ENCODE measurements around the gene PDAP1. TPM values are rescaled to one million over a fixed set of nuclear protein-coding genes. Genes with fewer than 3 reads are reported as not detected.
"Not testable (repeated sequence)": the region's sequence is repeated elsewhere in the genome, so short reads cannot be mapped to it uniquely, and the experiment has no call there.

The PDAP1 gene
- total and polyA plus RNA-seq, 2 experiments from 2014 or later: 81.0 to 181 TPM

DNA sequence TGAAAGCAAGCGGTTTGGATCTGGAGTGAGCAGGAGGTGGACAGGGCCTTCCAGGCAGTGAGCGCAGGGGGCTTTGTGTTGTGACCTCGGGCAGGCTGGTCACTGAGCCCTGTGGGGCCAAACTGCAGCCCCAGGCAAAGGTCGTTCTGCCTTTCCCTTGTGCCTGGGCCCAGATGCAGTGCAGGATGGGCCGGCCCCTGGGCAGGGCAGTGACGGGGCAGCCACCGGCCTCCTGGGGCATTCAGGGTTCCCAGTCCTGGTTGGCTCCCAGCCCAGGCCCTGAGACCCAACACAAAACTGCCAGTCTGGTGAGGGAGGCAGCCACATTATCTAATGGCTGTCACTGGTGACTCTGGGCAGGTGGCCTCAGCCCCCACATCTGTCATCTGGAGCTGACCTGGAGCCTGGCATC is 26.7 kb downstream of the PDAP1 start:
- Histone ChIP-seq H3K4me1 (ENCODE audit: low read depth) (no peaks in the 10 kb centered on the region), H3K4me3 (no peak overlapping the region), H3K36me3 (no peaks in the 10 kb centered on the region), H3K27ac (peak overlapping the region; percentile 67), H3K27me3 (no peaks in the 10 kb centered on the region), H3K9me3 (ENCODE audit: low read depth) (no peaks in the 10 kb centered on the region)
- TF ChIP-seq, protein P1, sequence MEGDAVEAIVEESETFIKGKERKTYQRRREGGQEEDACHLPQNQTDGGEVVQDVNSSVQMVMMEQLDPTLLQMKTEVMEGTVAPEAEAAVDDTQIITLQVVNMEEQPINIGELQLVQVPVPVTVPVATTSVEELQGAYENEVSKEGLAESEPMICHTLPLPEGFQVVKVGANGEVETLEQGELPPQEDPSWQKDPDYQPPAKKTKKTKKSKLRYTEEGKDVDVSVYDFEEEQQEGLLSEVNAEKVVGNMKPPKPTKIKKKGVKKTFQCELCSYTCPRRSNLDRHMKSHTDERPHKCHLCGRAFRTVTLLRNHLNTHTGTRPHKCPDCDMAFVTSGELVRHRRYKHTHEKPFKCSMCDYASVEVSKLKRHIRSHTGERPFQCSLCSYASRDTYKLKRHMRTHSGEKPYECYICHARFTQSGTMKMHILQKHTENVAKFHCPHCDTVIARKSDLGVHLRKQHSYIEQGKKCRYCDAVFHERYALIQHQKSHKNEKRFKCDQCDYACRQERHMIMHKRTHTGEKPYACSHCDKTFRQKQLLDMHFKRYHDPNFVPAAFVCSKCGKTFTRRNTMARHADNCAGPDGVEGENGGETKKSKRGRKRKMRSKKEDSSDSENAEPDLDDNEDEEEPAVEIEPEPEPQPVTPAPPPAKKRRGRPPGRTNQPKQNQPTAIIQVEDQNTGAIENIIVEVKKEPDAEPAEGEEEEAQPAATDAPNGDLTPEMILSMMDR (IDR thresholded peaks at IDR 0.05; ENCODE audit: low read depth, low read length): no peak
- DNase-seq (ENCODE audit: low read depth in 1 of 2, low spot score in 1 of 2): no peak

DNA sequence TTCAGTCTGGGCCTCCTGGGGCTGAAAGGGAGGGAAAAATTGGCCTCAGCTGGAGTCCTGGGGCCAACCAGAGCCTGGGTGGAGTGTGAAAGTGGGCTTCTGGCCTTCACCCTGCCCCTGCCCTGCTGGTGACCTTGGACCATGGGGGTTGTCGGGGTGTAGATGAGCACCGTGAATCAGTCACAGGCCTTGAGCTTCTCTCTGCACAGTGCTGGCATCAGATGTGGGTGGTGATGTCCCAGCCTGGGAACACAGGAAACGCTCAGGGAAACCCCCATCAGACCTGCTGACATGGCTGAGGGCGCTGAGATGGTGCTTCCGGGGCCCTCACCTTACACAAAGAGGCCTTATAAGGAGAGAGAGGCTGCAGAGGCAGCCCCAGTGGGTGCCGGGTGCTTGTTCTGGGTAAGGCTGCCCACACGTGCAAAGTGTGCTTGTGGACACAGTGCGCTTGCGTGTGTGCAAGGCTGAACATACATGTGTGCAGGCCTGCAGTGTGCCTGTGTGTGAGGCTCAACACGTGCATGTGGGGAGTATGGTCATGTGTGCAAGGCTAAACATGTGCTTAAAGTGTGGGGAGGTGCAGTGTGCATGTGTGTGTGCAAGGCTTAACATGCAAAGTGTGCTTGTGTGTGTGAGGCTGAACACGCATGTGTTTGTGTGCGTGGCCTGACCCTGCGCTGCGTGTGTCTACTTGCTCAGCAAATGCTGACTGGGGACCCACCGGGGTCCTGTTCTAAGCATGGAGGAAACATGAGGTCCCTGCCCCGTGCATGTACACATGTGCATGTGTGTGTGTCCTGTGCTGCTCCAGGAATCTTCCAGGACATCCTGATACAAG is 27.4 kb downstream of the PDAP1 start:
- Histone ChIP-seq H3K4me3 (no peak overlapping the region), H3K27me3 (no peaks in the 10 kb centered on the region), H3K27ac (peak overlapping the region; percentile 67)

DNA sequence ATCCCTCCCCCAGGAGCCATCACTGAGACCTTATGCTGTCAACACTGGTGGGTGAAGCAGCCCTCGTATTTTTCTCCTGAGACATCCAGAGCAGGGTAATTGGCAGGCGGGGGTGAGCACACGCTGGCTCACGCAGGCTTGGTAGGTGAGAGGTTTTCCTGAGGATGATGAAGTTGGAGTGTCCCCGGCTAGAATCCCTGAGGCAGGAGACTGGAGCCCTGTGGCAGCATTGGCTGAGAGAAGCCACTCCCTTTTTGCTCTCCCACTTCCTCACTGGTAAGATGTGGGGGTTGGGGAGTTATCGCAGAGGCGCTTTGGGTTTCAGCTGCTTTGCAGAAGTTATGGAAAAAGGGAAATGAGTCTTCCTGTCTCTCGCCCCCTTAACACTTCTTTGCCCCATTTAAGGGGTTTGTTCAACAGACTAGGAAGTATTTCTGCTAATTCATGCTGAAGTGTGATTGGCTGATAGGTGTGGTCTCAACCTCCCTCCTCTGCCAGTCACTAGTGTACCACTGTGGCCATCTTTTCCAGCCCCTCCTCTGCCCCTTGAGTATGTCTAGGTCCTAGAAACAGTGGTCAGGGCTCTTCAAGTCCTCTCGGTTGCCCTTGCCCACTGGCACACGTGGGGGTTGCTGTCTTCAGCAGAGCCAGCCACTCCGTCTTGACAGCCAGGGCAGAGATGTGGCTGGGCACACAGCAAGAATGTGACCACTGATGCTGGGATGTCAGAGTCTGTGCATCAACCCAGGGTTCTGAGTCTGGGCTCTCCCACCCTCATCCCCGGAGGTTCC is 28.2 kb downstream of the PDAP1 start:
- peak overlapping the region; percentile 17 for H3K27ac ChIP-seq
- H3K27me3 ChIP-seq: no peaks in the 10 kb centered on the region
- peak in 1 of 2 donors; percentile 74 for DNase-seq (ENCODE audit: low read depth in 1 of 2, low spot score in 1 of 2)
- H3K36me3 ChIP-seq: no peaks in the 10 kb centered on the region
- H3K9me3 ChIP-seq (ENCODE audit: low read depth): no peaks in the 10 kb centered on the region
- no peak overlapping the region for H3K4me3 ChIP-seq
- no peaks in the 10 kb centered on the region for H3K4me1 ChIP-seq (ENCODE audit: low read depth)
- TF ChIP-seq, protein P1 (IDR thresholded peaks at IDR 0.05; ENCODE audit: low read depth, low read length): no peak

More for the DNA sequence above, 27.4 kb downstream of the PDAP1 start:
- no peaks in the 10 kb centered on the region for H3K36me3 ChIP-seq
- peak in 1 of 2 donors; percentile 25 for DNase-seq (ENCODE audit: low read depth in 1 of 2, low spot score in 1 of 2)
- no peaks in the 10 kb centered on the region for H3K9me3 ChIP-seq (ENCODE audit: low read depth)
- TF ChIP-seq, protein P1 (IDR thresholded peaks at IDR 0.05; ENCODE audit: low read depth, low read length): no peak
- H3K4me1 ChIP-seq (ENCODE audit: low read depth): no peaks in the 10 kb centered on the region

DNA sequence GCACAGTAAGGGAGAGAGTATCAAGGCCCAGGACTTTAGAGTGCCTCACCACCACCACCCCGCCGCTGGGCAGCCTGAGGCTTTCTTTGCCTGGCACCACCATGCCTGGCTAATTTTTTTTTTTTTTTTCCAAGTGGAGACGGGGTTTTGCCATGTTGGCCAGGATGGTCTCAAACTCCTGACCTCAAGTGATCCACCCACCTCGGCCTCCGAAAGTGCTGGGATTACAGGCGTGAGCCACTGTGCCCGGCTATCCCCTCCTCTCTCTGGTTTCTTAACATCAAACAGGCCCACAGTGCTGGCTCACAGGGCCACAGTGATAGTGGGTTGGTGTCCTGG is 28.7 kb downstream of the PDAP1 start:
- not testable (repeated sequence) for H3K36me3 ChIP-seq; H3K4me1 ChIP-seq (ENCODE audit: low read depth); H3K27me3 ChIP-seq; H3K9me3 ChIP-seq (ENCODE audit: low read depth); DNase-seq (ENCODE audit: low read depth in 1 of 2, low spot score in 1 of 2); H3K4me3 ChIP-seq
- peak overlapping the region; percentile 12 for H3K27ac ChIP-seq

- Histone ChIP-seq H3K9me3 (ENCODE audit: low read depth) (no peaks in the 10 kb centered on the region), H3K4me1 (ENCODE audit: low read depth) (no peaks in the 10 kb centered on the region), H3K4me3 (no peak overlapping the region), H3K36me3 (no peaks in the 10 kb centered on the region), H3K27ac (no peak overlapping the region), H3K27me3 (no peaks in the 10 kb centered on the region)
- TF ChIP-seq, protein P1 (IDR thresholded peaks at IDR 0.05; ENCODE audit: low read depth, low read length): no peak
- peak in 1 of 2 donors; percentile 94 for DNase-seq (ENCODE audit: low read depth in 1 of 2, low spot score in 1 of 2)
Measured at GRCh38 chr7:99379043-99379577, 29.3 kb downstream of the PDAP1 start.
